Measurements from ENCODE around the gene PAPPA2.

DNA sequence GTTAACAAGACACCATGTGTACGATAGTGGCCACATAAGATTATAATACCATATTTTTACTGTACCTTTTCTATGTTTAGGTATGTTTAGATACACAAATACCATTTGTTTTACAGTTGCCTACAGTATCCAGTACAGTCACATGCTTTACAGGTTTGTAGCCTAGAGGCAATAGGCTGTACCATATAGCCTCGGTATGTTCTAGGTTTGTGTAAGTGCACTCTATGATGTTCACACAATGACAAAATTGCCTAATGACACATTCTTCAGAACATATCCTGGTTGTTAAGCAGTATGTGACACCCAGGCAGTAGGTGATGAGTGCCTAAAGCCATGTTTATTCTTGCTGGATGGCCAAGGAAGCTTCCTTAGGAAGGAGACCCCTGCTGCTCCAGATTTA, 111.8 kb downstream of the PAPPA2 start:
- TF ChIP-seq POLR2A (IDR thresholded peaks at IDR 0.05) (no peak), EP300 (IDR thresholded peaks at IDR 0.05; ENCODE audit: low read depth) (no peak), POLR2AphosphoS5 (IDR thresholded peaks at IDR 0.05) (no peak)
- TF ChIP-seq, protein P1, sequence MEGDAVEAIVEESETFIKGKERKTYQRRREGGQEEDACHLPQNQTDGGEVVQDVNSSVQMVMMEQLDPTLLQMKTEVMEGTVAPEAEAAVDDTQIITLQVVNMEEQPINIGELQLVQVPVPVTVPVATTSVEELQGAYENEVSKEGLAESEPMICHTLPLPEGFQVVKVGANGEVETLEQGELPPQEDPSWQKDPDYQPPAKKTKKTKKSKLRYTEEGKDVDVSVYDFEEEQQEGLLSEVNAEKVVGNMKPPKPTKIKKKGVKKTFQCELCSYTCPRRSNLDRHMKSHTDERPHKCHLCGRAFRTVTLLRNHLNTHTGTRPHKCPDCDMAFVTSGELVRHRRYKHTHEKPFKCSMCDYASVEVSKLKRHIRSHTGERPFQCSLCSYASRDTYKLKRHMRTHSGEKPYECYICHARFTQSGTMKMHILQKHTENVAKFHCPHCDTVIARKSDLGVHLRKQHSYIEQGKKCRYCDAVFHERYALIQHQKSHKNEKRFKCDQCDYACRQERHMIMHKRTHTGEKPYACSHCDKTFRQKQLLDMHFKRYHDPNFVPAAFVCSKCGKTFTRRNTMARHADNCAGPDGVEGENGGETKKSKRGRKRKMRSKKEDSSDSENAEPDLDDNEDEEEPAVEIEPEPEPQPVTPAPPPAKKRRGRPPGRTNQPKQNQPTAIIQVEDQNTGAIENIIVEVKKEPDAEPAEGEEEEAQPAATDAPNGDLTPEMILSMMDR (IDR thresholded peaks at IDR 0.05): no peak

All from transverse colon (tissue), 4 donors.